Chondrocyte (in vitro differentiated cells): ENCODE results near the gene CDC25B. TPM values are rescaled to one million over a fixed set of nuclear protein-coding genes. Genes with fewer than 3 reads are reported as not detected.

Experiments
- DNase-seq: peaks from one replicate; pipeline ENCODE4 v3.0.0; 2021; ENCODE audit warnings: mixed read lengths, low spot score
- H3K27ac Mint-ChIP-seq: one replicate; pipeline ENCODE4 v1.8.0; 2021; ENCODE audit warnings: mild to moderate bottlenecking, moderate library complexity, mixed read lengths; ENCODE audit not compliant: unreplicated experiment
- H3K27me3 Mint-ChIP-seq: 2 replicates; pipeline ENCODE4 v1.8.0; 2021; ENCODE audit warnings: low read depth, mixed read lengths
- H3K36me3 Mint-ChIP-seq: 2 replicates; pipeline ENCODE4 v1.8.0; 2021; ENCODE audit warnings: low read depth, mixed read lengths
- H3K4me1 Mint-ChIP-seq: 2 replicates; pipeline ENCODE4 v1.8.0; 2021; ENCODE audit warnings: low read depth, mild to moderate bottlenecking, mixed read lengths
- H3K4me3 Mint-ChIP-seq: one replicate; pipeline ENCODE4 v1.8.0; 2021; ENCODE audit warnings: mild to moderate bottlenecking, moderate library complexity, mixed read lengths; ENCODE audit not compliant: unreplicated experiment
- H3K9me3 Mint-ChIP-seq: 2 replicates; pipeline ENCODE4 v1.8.0; 2021; ENCODE audit warnings: low read depth, mixed read lengths
- total RNA-seq: library from RNA; stranded (reverse); gene quantifications from 3 replicates; pipeline ENCODE4 v1.2.1, GENCODE V29; 2021
- TF ChIP-seq, protein P1 (sequence below): fragments of 200-600 bp; sonication (generic); IDR thresholded peaks from 2 replicates; pipeline ENCODE4 v1.5.0; 2021; ENCODE audit warnings: antibody characterized with exemption, mild to moderate bottlenecking, moderate library complexity

The CDC25B gene
- total RNA-seq, 1 donor from 2014 or later: 60.1 TPM

GRCh38 chr20:3820048-3820900, 24.2 kb downstream of the CDC25B start, which contains the start of gene AP5S1:
TSS of gene AP5S1 (plus strand) at chr20:3820547. CDS start at chr20:3822118, 1,571 bp downstream.
- Mint-ChIP-seq H3K4me1 (peaks cover 32% of the 10 kb centered on the region), H3K36me3 (peaks cover 6% of the 10 kb centered on the region), H3K27me3 (no peaks in the 10 kb centered on the region), H3K27ac (peak within 1 kb of the TSS; percentile 99), H3K9me3 (no peaks in the 10 kb centered on the region), H3K4me3 (peak within 1 kb of the TSS; percentile 79)
- DNase-seq: peak; percentile 96
- TF ChIP-seq, protein P1, sequence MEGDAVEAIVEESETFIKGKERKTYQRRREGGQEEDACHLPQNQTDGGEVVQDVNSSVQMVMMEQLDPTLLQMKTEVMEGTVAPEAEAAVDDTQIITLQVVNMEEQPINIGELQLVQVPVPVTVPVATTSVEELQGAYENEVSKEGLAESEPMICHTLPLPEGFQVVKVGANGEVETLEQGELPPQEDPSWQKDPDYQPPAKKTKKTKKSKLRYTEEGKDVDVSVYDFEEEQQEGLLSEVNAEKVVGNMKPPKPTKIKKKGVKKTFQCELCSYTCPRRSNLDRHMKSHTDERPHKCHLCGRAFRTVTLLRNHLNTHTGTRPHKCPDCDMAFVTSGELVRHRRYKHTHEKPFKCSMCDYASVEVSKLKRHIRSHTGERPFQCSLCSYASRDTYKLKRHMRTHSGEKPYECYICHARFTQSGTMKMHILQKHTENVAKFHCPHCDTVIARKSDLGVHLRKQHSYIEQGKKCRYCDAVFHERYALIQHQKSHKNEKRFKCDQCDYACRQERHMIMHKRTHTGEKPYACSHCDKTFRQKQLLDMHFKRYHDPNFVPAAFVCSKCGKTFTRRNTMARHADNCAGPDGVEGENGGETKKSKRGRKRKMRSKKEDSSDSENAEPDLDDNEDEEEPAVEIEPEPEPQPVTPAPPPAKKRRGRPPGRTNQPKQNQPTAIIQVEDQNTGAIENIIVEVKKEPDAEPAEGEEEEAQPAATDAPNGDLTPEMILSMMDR: peak; percentile 100

DNA sequence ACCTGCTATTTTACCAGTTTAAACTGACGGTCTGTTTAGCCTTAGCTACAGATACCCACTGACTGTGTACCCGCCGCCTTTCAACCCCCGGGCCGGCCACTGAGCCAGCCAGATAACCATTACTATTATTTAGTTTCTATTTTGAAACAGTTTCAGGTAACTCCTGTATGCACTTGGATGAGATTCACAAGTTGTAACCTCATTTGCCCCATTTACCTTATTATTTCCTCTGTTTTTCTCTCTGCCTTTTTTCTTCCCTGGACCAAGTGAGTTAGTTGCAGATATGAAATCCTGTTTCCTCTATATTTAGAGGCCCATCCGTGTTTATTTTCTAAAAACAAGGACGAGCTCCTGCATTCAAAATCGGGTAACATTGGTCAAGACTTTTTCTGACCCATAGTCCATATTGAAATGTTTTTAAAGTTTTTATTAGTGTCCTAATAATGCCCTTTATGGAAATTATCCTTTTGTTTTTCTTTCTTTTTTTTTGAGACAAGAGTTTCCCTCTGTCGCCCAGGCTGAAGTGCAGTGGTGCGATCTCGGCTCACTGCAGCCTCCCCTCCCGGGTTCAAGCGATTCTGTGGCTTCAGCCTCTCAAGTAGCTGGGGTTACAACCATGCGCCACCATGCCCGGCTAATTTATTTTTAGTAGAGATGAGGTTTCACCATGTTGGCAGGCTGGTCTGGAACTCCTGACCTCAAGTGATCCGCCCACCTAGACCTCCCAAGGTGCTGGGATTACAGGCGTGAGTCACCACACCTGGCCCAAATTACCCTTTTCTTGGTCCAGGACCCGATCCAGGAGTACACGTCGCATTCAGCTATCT, 25.0 kb downstream of the CDC25B start:
- TF ChIP-seq, protein P1: no peak
- Mint-ChIP-seq H3K27me3 (no peaks in the 10 kb centered on the region), H3K4me3 (peak overlapping the region; percentile 79), H3K9me3 (no peaks in the 10 kb centered on the region), H3K27ac (peak overlapping the region; percentile 99), H3K36me3 (peaks cover 7% of the 10 kb centered on the region), H3K4me1 (peaks cover 32% of the 10 kb centered on the region)
- no peak for DNase-seq

- Mint-ChIP-seq H3K27ac (peak overlapping the region; percentile 63), H3K27me3 (no peaks in the 10 kb centered on the region), H3K4me3 (peak overlapping the region; percentile 79), H3K9me3 (no peaks in the 10 kb centered on the region), H3K36me3 (peaks cover 11% of the 10 kb centered on the region), H3K4me1 (peaks cover 32% of the 10 kb centered on the region)
- no peak for DNase-seq
- TF ChIP-seq, protein P1: no peak
These were observed 25.9 kb downstream of the CDC25B start for GRCh38 chr20:3821996-3822395.

DNA sequence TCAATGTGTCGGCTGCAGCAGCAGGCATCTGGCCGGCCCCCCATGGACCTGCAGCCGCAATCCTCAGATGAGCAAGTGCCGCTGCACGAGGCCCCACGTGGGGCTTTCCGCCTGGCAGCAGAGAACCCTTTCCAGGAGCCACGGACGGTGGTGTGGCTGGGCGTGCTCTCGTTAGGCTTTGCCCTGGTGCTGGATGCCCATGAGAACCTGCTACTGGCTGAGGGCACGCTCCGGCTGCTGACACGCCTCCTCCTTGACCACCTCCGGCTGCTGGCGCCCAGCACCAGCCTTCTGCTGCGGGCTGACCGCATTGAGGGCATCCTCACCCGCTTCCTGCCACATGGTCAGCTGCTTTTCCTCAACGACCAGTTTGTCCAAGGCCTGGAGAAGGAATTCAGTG, 27.8 kb downstream of the CDC25B start:
- Mint-ChIP-seq H3K4me1 (peaks cover 24% of the 10 kb centered on the region), H3K27ac (no peak overlapping the region), H3K4me3 (no peak overlapping the region), H3K27me3 (no peaks in the 10 kb centered on the region), H3K36me3 (peaks cover 13% of the 10 kb centered on the region), H3K9me3 (no peaks in the 10 kb centered on the region)
- DNase-seq: no peak
- TF ChIP-seq, protein P1: no peak

GRCh38 chr20:3825526-3825925, 29.4 kb downstream of the CDC25B start:
- no peak for DNase-seq
- TF ChIP-seq, protein P1: no peak
- no peak overlapping the region for H3K4me3 Mint-ChIP-seq

More at GRCh38 chr20:3825526-3825925, 29.4 kb downstream of the CDC25B start:
- Mint-ChIP-seq H3K4me1 (peaks cover 14% of the 10 kb centered on the region), H3K27me3 (no peaks in the 10 kb centered on the region), H3K36me3 (peaks cover 15% of the 10 kb centered on the region), H3K9me3 (no peaks in the 10 kb centered on the region), H3K27ac (no peak overlapping the region)
